GM23248 (cell line): ENCODE data around the gene SYNDIG1. TPM values are rescaled to one million over a fixed set of nuclear protein-coding genes. Genes with fewer than 3 reads are reported as not detected.

Source experiments
- DNase-seq: peaks from one replicate; pipeline ENCODE4 v3.0.0-alpha.2; 2015
- H2AFZ ChIP-seq: fragments of 200-600 bp; sonication (generic); 2 replicates; pipeline ENCODE4 v1.6.1; 2016; ENCODE audit warnings: antibody characterized with exemption
- H3F3A ChIP-seq: fragments of 200-600 bp; sonication (generic); 2 replicates; pipeline ENCODE4 v1.6.1; 2016; ENCODE audit warnings: mild to moderate bottlenecking, antibody characterized with exemption, mixed run types; ENCODE audit not compliant: insufficient read depth
- H3K27ac ChIP-seq: fragments of 200-600 bp; sonication (generic); 2 replicates; pipeline ENCODE4 v1.5.1; 2016; ENCODE audit warnings: mild to moderate bottlenecking
- H3K27me3 ChIP-seq: fragments of 200-600 bp; sonication (generic); replicated peaks from 2 replicates; pipeline ENCODE4 v1.6.1; 2016; ENCODE audit warnings: mild to moderate bottlenecking; ENCODE audit not compliant: insufficient read depth
- H3K36me3 ChIP-seq: fragments of 200-600 bp; sonication (generic); 2 replicates; pipeline ENCODE4 v1.6.1; 2016; ENCODE audit warnings: low read depth, mild to moderate bottlenecking
- H3K4me1 ChIP-seq: fragments of 200-600 bp; sonication (generic); 2 replicates; pipeline ENCODE4 v1.6.1; 2016; ENCODE audit warnings: mild to moderate bottlenecking; ENCODE audit not compliant: insufficient read depth
- H3K4me2 ChIP-seq: fragments of 200-600 bp; sonication (generic); one replicate; pipeline ENCODE4 v1.6.1; 2016; ENCODE audit warnings: mild to moderate bottlenecking; ENCODE audit not compliant: unreplicated experiment
- H3K4me3 ChIP-seq: fragments of 200-600 bp; sonication (generic); 2 replicates; pipeline ENCODE4 v1.5.1; 2016; ENCODE audit warnings: mild to moderate bottlenecking
- H3K79me2 ChIP-seq: fragments of 200-600 bp; sonication (generic); 2 replicates; pipeline ENCODE4 v1.6.1; 2016; ENCODE audit warnings: mild to moderate bottlenecking; ENCODE audit not compliant: insufficient read depth
- H3K9ac ChIP-seq: fragments of 200-600 bp; sonication (generic); 2 replicates; pipeline ENCODE4 v1.6.1; 2016; ENCODE audit warnings: mild to moderate bottlenecking
- H3K9me2 ChIP-seq: fragments of 200-600 bp; sonication (generic); 2 replicates; pipeline ENCODE4 v1.6.1; 2016; ENCODE audit warnings: mixed run types, mild to moderate bottlenecking, moderate library complexity; ENCODE audit not compliant: insufficient read depth
- H3K9me3 ChIP-seq: fragments of 200-600 bp; sonication (generic); one replicate; pipeline ENCODE4 v1.6.1; 2017; ENCODE audit warnings: low read depth
- H4K20me1 ChIP-seq: fragments of 200-600 bp; sonication (generic); 2 replicates; pipeline ENCODE4 v1.6.0; 2016; ENCODE audit not compliant: insufficient read depth
- EZH2 ChIP-seq: fragments of 200-600 bp; sonication (generic); IDR thresholded peaks from 2 replicates; pipeline ENCODE4 v1.6.1; 2018; ENCODE audit warnings: antibody characterized with exemption, mild to moderate bottlenecking; ENCODE audit not compliant: insufficient read depth, poor library complexity, severe bottlenecking
- EZH2phosphoT487 ChIP-seq: fragments of 200-600 bp; sonication (generic); IDR thresholded peaks from 2 replicates; pipeline ENCODE4 v1.6.1; 2018; ENCODE audit warnings: antibody characterized with exemption, moderate library complexity, mild to moderate bottlenecking, low read depth; ENCODE audit not compliant: insufficient read depth
- WGBS, 2 experiments: methylation state at CpG; one replicate each; pipeline ENCODE4 v1.1.6; 2015 to 2017; ENCODE audit warnings: low lambda C conversion rate in 2 of 2, low coverage in 1 of 2; ENCODE audit errors: missing lambda C conversion rate in 2 of 2; 5-methylcytosine and 5-hydroxymethylcytosine counted together
- in situ Hi-C: fragments of 300-500 bp; cut with MboI; formaldehyde crosslinking; loops from 2 replicates; pipeline ENCODE4 v1.15.0; 2020
- polyA plus RNA-seq: library from polyadenylated mRNA; unstranded; fragments of >200 nt; fragmentation: Nextera tagmentation; extraction: Ambion mirVana; gene quantifications from 2 replicates; pipeline ENCODE4 v1.2.1, GENCODE V29; 2016
- total RNA-seq: library from RNA; depleted of rRNA; stranded (reverse); fragments of >200 nt; shearing (Covaris generic); gene quantifications from 2 replicates; pipeline ENCODE4 v1.2.3, GENCODE V29; 2014

The SYNDIG1 gene
- total and polyA plus RNA-seq, 2 experiments from 2014 or later = 1.6 to 2.6 TPM

DNA sequence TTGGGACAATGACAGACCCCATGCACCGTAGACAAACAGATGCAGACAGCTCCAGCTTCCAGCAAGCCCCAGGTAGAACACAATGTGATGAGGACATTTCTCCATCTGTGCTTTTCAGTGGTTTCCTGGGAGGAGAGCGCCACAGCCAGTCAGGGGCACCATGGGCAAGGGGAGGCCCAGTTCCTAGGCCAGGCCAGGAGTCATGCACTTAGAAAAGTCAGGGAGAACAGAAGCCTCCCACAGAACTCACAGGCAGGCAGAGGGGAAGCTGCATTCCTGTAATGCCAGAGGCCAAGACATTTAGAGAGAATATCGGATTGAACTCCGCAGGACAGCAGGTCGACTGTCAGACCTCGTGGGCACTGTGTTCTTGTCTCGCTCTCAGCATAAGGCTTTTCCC lies 9.2 kb downstream of the SYNDIG1 start:
- no peak for DNase-seq
- no peaks in the 10 kb centered on the region for H3K9me2 ChIP-seq
- H2AFZ ChIP-seq = no peak overlapping the region
- TF ChIP-seq EZH2phosphoT487 (no peak), EZH2 (no peak)
- in situ Hi-C loops = no loop called here
- no peaks in the 10 kb centered on the region for H3K9me3 ChIP-seq
- 82 to 87% methylated on average over 7 of the region's 7 CpGs for WGBS, 2 experiments
- no peak overlapping the region for H3K9ac ChIP-seq
- H3K4me3 ChIP-seq = no peak overlapping the region
- no peaks in the 10 kb centered on the region for H3K4me1 ChIP-seq
- H4K20me1 ChIP-seq = no peaks in the 10 kb centered on the region
- H3F3A ChIP-seq = no peaks in the 10 kb centered on the region
- no peak overlapping the region for H3K4me2 ChIP-seq
- no peak overlapping the region for H3K27ac ChIP-seq
- H3K36me3 ChIP-seq = no peaks in the 10 kb centered on the region
- H3K79me2 ChIP-seq = no peaks in the 10 kb centered on the region
- 0 out of 2 replicates have a peak, but pooled peaks cover 6% of the 10 kb centered on the region for H3K27me3 ChIP-seq

DNA sequence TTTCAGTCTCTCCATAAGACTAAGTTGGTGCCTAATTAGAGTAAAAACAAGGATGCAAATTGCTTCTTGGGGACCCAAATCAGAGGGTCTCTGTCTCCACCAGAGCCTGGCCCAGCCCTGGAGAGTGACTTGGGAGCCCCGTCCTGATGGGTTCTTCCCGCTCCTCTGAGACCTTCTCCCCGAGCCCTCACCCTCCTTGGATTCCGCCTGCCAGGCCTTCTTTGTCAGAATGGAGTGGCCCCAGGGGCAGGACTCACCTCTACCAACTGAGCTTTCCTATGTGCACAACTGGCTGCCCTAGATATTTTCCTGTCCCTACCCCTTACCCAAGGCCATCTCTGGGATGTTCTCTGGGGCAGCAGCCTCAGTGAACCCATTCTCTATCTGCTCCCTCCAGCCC lies 9.7 kb downstream of the SYNDIG1 start:
- no peak overlapping the region for H3K4me3 ChIP-seq
- H3K4me2 ChIP-seq = no peak overlapping the region
- no peaks in the 10 kb centered on the region for H3K9me3 ChIP-seq
- no peak overlapping the region for H3K9ac ChIP-seq
- H3K9me2 ChIP-seq = no peaks in the 10 kb centered on the region
- H3K27ac ChIP-seq = no peak overlapping the region
- 78 to 80% methylated on average over 4 of the region's 4 CpGs for WGBS, 2 experiments
- no peak for TF ChIP-seq EZH2
- TF ChIP-seq EZH2phosphoT487 = no peak
- in situ Hi-C loops = no loop called here
- H3F3A ChIP-seq = no peaks in the 10 kb centered on the region
- H3K79me2 ChIP-seq = no peaks in the 10 kb centered on the region
- no peak overlapping the region for H2AFZ ChIP-seq
- H3K36me3 ChIP-seq = no peaks in the 10 kb centered on the region
- no peaks in the 10 kb centered on the region for H4K20me1 ChIP-seq
- no peaks in the 10 kb centered on the region for H3K4me1 ChIP-seq
- 0 out of 2 replicates have a peak, but pooled peaks cover 6% of the 10 kb centered on the region for H3K27me3 ChIP-seq
- no peak for DNase-seq

GRCh38 chr20:24479595-24479994 lies 10.2 kb downstream of the SYNDIG1 start:
- Histone ChIP-seq H3K4me1 (no peaks in the 10 kb centered on the region), H3K27me3 (0 out of 2 replicates have a peak, but pooled peaks cover 6% of the 10 kb centered on the region), H4K20me1 (no peaks in the 10 kb centered on the region), H3K36me3 (no peaks in the 10 kb centered on the region), H3K4me3 (no peak overlapping the region), H3K9me3 (no peaks in the 10 kb centered on the region), H3K9ac (no peak overlapping the region), H3F3A (no peaks in the 10 kb centered on the region), H3K79me2 (no peaks in the 10 kb centered on the region), H3K9me2 (no peaks in the 10 kb centered on the region), H3K4me2 (no peak overlapping the region), H3K27ac (no peak overlapping the region), H2AFZ (no peak overlapping the region)
- TF ChIP-seq EZH2 (no peak), EZH2phosphoT487 (no peak)
- no peak for DNase-seq
- in situ Hi-C loops = no loop called here
- 62 to 81% methylated on average over 4 of the region's 4 CpGs for WGBS, 2 experiments

DNA sequence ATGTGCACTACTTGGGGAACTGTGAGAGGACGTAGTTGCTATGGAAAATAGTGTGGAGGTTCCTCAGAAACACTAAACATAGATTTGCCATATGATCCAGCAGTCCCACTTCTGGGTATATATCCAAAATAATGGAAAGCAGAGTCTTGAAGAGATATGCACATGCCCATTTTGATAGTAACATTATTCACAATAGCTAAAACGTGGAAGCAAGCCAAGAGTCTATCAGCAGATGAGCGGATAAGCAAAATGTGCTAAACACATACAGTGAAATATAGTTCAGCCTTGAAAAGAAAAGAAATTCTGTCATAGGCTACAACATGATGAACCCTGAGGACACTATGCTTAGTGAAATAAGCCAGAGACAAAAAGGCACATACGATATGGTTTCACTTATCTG lies 11.1 kb downstream of the SYNDIG1 start:
- no peak for DNase-seq
- Histone ChIP-seq H3F3A (no peaks in the 10 kb centered on the region), H3K9me2 (no peaks in the 10 kb centered on the region), H2AFZ (no peak overlapping the region), H3K4me2 (no peak overlapping the region), H3K9ac (no peak overlapping the region), H3K9me3 (no peaks in the 10 kb centered on the region), H3K4me1 (no peaks in the 10 kb centered on the region), H3K79me2 (no peaks in the 10 kb centered on the region), H3K4me3 (no peak overlapping the region), H3K27ac (no peak overlapping the region), H3K27me3 (0 out of 2 replicates have a peak, but pooled peaks cover 6% of the 10 kb centered on the region), H3K36me3 (no peaks in the 10 kb centered on the region), H4K20me1 (no peaks in the 10 kb centered on the region)
- in situ Hi-C loops = loop anchor here (5.0 kb wide), 1 partner anchor 52 kb away; no protein-coding TSS in a partner anchor
- WGBS, 2 experiments = 36 to 47% methylated on average over 4 of the region's 4 CpGs
- TF ChIP-seq EZH2 (no peak), EZH2phosphoT487 (no peak)

DNA sequence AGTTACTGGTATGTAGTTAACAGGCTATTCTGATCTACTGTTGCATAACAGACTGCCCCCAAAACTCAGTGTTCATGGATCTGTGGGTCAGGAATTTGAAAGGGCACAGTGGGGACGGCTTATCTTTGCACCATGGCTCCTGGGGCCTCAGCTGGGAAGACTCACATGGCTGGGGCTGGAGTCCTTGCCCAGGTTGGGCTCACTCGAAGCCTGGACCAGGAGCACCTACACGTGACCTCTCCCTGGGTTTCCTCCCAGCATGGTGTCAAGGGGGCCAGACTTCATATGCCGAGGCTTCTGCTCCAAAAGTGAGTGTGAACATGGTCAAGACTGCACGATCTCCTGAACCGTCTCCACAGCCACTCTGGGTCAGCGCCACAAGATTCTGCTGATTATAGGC lies 11.7 kb downstream of the SYNDIG1 start:
- Histone ChIP-seq H3K4me3 (no peak overlapping the region), H3K4me1 (no peaks in the 10 kb centered on the region), H3K36me3 (no peaks in the 10 kb centered on the region), H3K9ac (no peak overlapping the region), H3K79me2 (no peaks in the 10 kb centered on the region), H3K4me2 (no peak overlapping the region), H3F3A (no peaks in the 10 kb centered on the region), H4K20me1 (no peaks in the 10 kb centered on the region), H3K9me2 (no peaks in the 10 kb centered on the region), H3K27ac (no peak overlapping the region), H3K9me3 (no peaks in the 10 kb centered on the region), H3K27me3 (0 out of 2 replicates have a peak, but pooled peaks cover 6% of the 10 kb centered on the region), H2AFZ (no peak overlapping the region)
- TF ChIP-seq EZH2phosphoT487 = no peak
- no peak for TF ChIP-seq EZH2
- no peak for DNase-seq
- in situ Hi-C loops = loop anchor here (5.0 kb wide), 1 partner anchor 51 kb away; no protein-coding TSS in a partner anchor
- 67 to 72% methylated on average over 7 of the region's 7 CpGs for WGBS, 2 experiments
